Activated naive CD4-positive, alpha-beta T cell treated with anti-CD3 and anti-CD28 coated beads, Interleukin-2, amount 50 U/mL, for 72 hours (primary cell): ENCODE data around the gene TAF15. TPM values are rescaled to one million over a fixed set of nuclear protein-coding genes. Genes with fewer than 3 reads are reported as not detected.

Source experiments
- ATAC-seq, 2 donors: fragments of 150-1000 bp; cut with Tn5 transposase; 2 replicates each; pipeline ENCODE4 v1.10.0; 2021; ENCODE audit warnings: mild to moderate bottlenecking in 2 of 2, moderate library complexity in 2 of 2
- DNase-seq, 2 donors: peaks; one replicate each; pipeline ENCODE4 v3.0.0; 2021 to 2022; ENCODE audit warnings: low spot score in 2 of 2
- H3K27ac Mint-ChIP-seq, 2 donors: one replicate each; pipeline ENCODE4 v1.8.0; 2022; ENCODE audit warnings: mild to moderate bottlenecking in 2 of 2, mixed read lengths in 2 of 2
- H3K36me3 Mint-ChIP-seq, 2 donors: one replicate each; pipeline ENCODE4 v1.8.0; 2022; ENCODE audit warnings: mixed read lengths in 2 of 2
- H3K9me3 Mint-ChIP-seq, 2 donors: one replicate each; pipeline ENCODE4 v1.8.0; 2022; ENCODE audit warnings: mixed read lengths in 2 of 2
- total RNA-seq, 2 donors: library from RNA; stranded (reverse); gene quantifications; one replicate each; pipeline ENCODE4 v1.2.3, GENCODE V29; 2022

The TAF15 gene
- total RNA-seq, 2 donors from 2014 or later = 283 to 312 TPM

GRCh38 chr17:35804658-35805192 is 4.6 kb upstream of the TAF15 start:
- ATAC-seq = peak; percentile 34 to 61
- DNase-seq = peak in 1 of 2 donors; percentile 47
- Mint-ChIP-seq H3K27ac (no peak overlapping the region), H3K36me3 (peaks cover 2 to 10% of the 10 kb centered on the region in 2 donors), H3K9me3 (no peaks in the 10 kb centered on the region)

- Mint-ChIP-seq H3K36me3 (peaks cover 16 to 18% of the 10 kb centered on the region in 2 donors), H3K9me3 (no peaks in the 10 kb centered on the region), H3K27ac (peak overlapping the region; percentile 92 to 96)
- ATAC-seq (no peak), DNase-seq (no peak)
Measured at GRCh38 chr17:35807371-35808144, 1.7 kb upstream of the TAF15 start.

DNA sequence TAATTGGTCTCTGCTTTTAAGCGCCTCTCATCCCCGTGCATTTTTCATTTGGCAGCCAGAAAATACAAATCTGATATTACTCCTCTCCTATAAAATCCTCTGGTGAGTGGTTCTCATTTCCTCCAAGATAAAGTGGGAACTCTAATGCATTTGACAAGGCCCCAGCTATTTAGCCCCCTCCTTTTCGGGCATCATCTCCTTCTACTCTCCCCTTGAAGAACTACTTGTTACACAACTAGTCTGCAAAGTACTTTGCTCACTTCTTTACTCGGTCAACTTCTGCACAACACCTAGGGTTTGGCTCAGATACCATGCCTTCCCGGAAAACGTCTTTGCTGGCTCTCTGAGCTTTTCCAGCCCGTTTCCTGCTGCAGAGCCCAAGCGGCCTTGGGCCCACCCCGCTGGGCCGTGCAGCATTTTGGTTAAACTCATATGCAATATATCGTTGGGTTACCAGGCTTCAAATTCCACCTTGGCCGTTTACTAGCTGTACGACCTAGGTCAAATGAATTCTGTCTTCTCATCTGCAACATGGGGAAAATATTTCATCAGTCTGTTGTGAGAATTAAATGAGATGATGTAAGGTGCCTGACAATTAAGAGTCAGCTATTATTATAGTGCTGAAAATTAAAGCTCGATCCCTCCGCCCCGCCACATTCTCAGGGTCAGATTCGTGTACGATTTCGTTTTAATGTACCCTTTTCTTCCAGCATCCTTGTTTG is 883 bp upstream of the TAF15 start:
- ATAC-seq = no peak
- DNase-seq = no peak
- H3K27ac Mint-ChIP-seq = peak overlapping the region; percentile 92 to 96
- H3K36me3 Mint-ChIP-seq = peaks cover 16 to 18% of the 10 kb centered on the region in 2 donors
- H3K9me3 Mint-ChIP-seq = no peaks in the 10 kb centered on the region

DNA sequence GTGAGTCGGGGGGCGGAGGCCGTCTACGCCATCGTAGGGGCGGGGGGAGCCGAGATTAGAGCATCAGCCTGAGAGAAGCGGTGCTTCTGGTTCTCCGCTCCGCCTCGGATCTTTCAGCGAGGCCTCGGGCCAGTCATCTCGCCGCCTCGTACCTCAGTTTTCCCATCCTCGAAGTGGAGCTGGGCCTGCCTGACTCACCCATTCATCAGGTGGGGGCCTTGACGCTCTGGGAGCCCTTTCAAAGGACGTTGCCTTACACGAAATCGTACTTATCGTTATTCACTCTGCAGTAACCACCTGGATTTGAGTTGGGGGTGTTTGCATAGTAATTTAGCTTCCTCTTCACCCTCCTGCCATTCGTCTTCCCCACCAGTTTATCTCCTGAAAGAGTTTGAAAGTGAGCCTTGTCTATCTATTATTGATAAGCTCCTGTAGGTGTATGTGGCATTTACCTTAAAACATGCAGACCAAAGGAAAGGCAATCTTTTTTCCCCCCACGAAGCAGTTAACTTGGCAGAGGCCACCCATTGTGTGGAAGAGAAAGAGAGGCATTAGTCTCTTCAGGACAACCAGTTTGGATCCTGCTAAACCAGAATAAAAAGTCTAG is 674 bp downstream of the TAF15 start:
- Mint-ChIP-seq H3K36me3 (peaks cover 16 to 18% of the 10 kb centered on the region in 2 donors), H3K27ac (peak overlapping the region; percentile 92 to 96), H3K9me3 (no peaks in the 10 kb centered on the region)
- DNase-seq = peak in 1 of 2 donors; percentile 65
- ATAC-seq = peak in 1 of 2 donors; percentile 30

GRCh38 chr17:35811759-35812158 is 2.5 kb downstream of the TAF15 start:
- H3K27ac Mint-ChIP-seq = no peak overlapping the region
- ATAC-seq (no peak), DNase-seq (no peak)
- H3K9me3 Mint-ChIP-seq = no peaks in the 10 kb centered on the region
- H3K36me3 Mint-ChIP-seq = peaks cover 16 to 18% of the 10 kb centered on the region in 2 donors

- H3K36me3 Mint-ChIP-seq = peaks cover 16 to 18% of the 10 kb centered on the region in 2 donors
- no peak overlapping the region for H3K27ac Mint-ChIP-seq
- no peak for DNase-seq
- no peak for ATAC-seq
- H3K9me3 Mint-ChIP-seq = no peaks in the 10 kb centered on the region
Measured at GRCh38 chr17:35812456-35812855, 3.2 kb downstream of the TAF15 start.

DNA sequence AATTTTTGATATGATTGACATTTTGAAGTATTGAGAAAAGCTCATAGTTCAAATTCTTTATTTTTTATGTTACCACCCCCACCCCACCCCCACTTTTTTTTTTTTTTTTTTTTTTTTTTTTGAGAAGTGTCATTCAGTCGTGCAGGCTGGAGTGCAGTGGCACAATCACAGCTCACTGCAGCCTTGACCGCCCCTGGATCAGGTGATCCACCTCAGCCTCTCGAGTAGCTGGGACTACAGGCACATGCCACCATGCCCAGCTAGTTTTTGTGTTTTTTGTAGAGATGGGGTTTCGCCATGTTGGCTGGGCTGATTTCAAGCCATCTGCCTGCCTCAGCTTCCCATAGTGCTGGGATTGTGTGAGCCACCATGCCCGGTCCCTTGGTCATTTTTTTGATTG is 7.4 kb downstream of the TAF15 start:
- ATAC-seq = no peak
- no peak for DNase-seq
- Mint-ChIP-seq H3K27ac (no peak overlapping the region), H3K36me3 (peaks cover 0 to 9% of the 10 kb centered on the region in 2 donors), H3K9me3 (no peaks in the 10 kb centered on the region)

DNA sequence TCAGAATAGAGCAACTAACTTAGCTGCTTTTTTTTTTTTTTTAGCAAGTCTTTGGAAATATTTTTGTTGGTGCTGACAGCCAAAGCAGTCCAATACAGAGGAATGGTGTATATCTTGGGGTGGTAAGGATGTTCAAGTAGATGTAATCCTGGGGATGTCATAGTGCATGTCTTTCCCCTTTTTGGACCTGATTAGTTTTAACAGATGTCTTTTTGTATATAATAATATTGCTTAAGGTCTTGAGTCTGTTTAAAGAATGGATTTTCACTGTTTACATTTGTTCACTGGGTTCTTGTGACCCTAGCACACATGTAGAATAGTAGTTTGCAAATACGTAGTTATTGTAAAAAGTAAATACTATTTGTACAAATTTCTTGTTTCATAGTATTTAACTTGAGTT is 7.9 kb downstream of the TAF15 start:
- Mint-ChIP-seq H3K27ac (no peak overlapping the region), H3K9me3 (no peaks in the 10 kb centered on the region), H3K36me3 (peaks cover 0 to 9% of the 10 kb centered on the region in 2 donors)
- ATAC-seq (no peak), DNase-seq (no peak)

- ATAC-seq (no peak), DNase-seq (no peak)
- peaks cover 6 to 15% of the 10 kb centered on the region in 2 donors for H3K36me3 Mint-ChIP-seq
- no peak overlapping the region for H3K27ac Mint-ChIP-seq
- no peaks in the 10 kb centered on the region for H3K9me3 Mint-ChIP-seq
Measured at GRCh38 chr17:35819455-35819854, 10.2 kb downstream of the TAF15 start.

GRCh38 chr17:35821308-35821707 is 12.0 kb downstream of the TAF15 start:
- peak overlapping the region in 1 of 2 donors; percentile 33 for H3K27ac Mint-ChIP-seq

DNA sequence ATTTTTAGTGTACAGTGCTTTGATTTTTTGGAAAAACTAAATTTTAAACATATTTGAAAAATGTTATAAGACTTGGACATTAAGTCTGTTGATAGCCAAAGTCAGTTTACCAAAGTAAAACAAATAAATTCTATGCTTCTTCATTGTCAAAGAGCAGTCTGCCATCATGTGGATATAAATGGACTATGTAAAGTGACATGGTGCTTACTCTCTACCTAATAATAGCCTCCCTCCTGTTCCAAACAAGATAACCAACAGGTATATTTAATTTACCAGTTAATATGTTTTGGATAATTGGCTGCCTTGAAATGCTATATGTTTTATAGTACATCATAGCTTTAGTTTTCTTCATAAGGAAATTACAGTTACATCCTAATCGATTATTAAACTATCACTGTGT is 15.9 kb downstream of the TAF15 start:
- Mint-ChIP-seq H3K9me3 (no peaks in the 10 kb centered on the region), H3K36me3 (peaks cover 6 to 23% of the 10 kb centered on the region in 2 donors), H3K27ac (no peak overlapping the region)
- ATAC-seq = no peak
- no peak for DNase-seq

More at GRCh38 chr17:35821308-35821707, 12.0 kb downstream of the TAF15 start:
- Mint-ChIP-seq H3K9me3 (no peaks in the 10 kb centered on the region), H3K36me3 (peaks cover 6 to 15% of the 10 kb centered on the region in 2 donors)
- no peak for ATAC-seq
- no peak for DNase-seq

GRCh38 chr17:35841101-35841500 is 31.8 kb downstream of the TAF15 start:
- H3K9me3 Mint-ChIP-seq = no peaks in the 10 kb centered on the region
- DNase-seq = no peak
- H3K36me3 Mint-ChIP-seq = peaks cover 9 to 37% of the 10 kb centered on the region in 2 donors
- no peak overlapping the region for H3K27ac Mint-ChIP-seq
- no peak for ATAC-seq

- Mint-ChIP-seq H3K36me3 (peaks cover 9 to 33% of the 10 kb centered on the region in 2 donors), H3K9me3 (no peaks in the 10 kb centered on the region), H3K27ac (peak overlapping the region; percentile 31 to 50)
- no peak for DNase-seq
- no peak for ATAC-seq
Measured at GRCh38 chr17:35841505-35841904, 32.2 kb downstream of the TAF15 start.

DNA sequence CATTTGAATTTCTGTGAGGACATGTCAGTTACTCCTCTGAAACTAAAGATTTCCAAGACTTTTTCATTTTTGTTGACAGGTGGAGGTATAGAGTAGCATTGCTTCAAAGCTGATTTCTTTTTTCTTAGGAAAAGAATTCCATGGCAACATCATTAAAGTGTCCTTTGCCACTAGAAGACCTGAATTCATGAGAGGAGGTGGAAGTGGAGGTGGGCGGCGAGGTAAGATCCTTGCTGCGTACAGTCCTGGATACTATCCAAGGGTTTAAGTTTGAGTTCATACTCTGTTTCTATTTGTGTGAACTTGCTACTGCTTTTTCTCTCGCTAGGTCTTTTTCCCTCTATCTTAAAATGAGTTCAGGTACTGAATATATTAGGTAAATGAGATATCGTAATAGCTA is 33.0 kb downstream of the TAF15 start:
- ATAC-seq (no peak), DNase-seq (no peak)
- peaks cover 9 to 29% of the 10 kb centered on the region in 2 donors for H3K36me3 Mint-ChIP-seq
- no peaks in the 10 kb centered on the region for H3K9me3 Mint-ChIP-seq
- peak overlapping the region in 1 of 2 donors; percentile 31 for H3K27ac Mint-ChIP-seq

DNA sequence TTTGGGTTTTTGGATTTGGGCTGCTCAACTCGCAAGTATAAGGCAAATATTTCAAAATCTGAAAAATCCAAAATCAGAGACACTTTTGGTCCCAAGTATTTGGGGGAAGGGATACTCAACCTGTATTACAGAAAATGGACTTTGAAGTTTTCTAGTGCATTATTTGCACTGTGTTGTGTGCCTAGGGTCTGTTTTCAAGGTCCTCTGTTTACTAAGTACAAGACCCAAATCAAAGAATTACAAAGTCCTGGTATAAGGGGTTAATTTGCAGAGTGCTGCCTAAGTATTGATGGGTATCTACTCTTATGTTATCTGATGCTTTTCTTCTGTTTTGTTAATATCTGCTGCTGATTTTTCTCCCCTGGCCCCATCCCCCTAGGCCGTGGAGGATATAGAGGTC is 34.4 kb downstream of the TAF15 start:
- Mint-ChIP-seq H3K27ac (peak overlapping the region in 1 of 2 donors; percentile 66), H3K36me3 (peaks cover 9 to 25% of the 10 kb centered on the region in 2 donors), H3K9me3 (no peaks in the 10 kb centered on the region)
- ATAC-seq = no peak
- DNase-seq = no peak

- no peak for ATAC-seq
- Mint-ChIP-seq H3K27ac (peak overlapping the region in 1 of 2 donors; percentile 45), H3K9me3 (no peaks in the 10 kb centered on the region), H3K36me3 (peaks cover 12 to 27% of the 10 kb centered on the region in 2 donors)
- DNase-seq = no peak
Measured at GRCh38 chr17:35844547-35844946, 35.3 kb downstream of the TAF15 start.
